Measurements from ENCODE around the gene HIPK2.

DNA sequence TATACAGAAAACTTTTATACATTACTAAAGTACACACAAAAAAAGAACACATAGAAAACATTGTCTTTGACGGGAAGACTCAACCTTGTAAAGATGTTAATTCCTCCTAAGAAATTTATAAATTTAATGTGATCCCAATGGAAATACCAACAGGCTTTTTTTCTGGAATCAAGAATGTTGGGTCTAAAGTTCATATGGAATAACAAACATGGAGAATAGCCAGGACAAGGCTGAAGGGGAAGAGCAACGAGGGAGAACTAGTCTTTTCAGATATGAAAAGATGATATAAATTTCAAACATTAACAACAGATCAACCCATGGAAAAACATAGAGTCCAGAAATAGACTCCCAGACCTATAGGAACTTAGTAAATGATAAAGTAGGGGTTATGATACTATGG, 19.8 kb downstream of the HIPK2 start:
- TF ChIP-seq EZH2 (IDR thresholded peaks at IDR 0.05; ENCODE audit: low read length), result no peak
- no peak for TF ChIP-seq CTCF (optimal IDR thresholded peaks at IDR 0.05 in 1 of 3, IDR thresholded peaks at IDR 0.05 in 1 of 3, conservative IDR thresholded peaks at IDR 0.05 in 1 of 3; ENCODE audit: extremely low read depth in 1 of 3, insufficient read depth in 2 of 3, low read length in 3 of 3)
